Mesodermal cell (in vitro differentiated cells): ENCODE data around the gene SORCS2.

Source experiments
- H3K27ac ChIP-seq: 2 replicates; pipeline ENCODE4 v1.7.0; 2013; ENCODE audit warnings: mild to moderate bottlenecking, low read depth, low read length, moderate library complexity; ENCODE audit not compliant: severe bottlenecking
- H3K36me3 ChIP-seq: 2 replicates; pipeline ENCODE4 v1.7.1; 2013; ENCODE audit warnings: mild to moderate bottlenecking, low read length, moderate library complexity; ENCODE audit not compliant: control insufficient read depth, insufficient read depth
- H3K4me1 ChIP-seq: one replicate; pipeline ENCODE4 v1.7.1; 2013; ENCODE audit warnings: mild to moderate bottlenecking, low read length; ENCODE audit not compliant: insufficient read depth, control insufficient read depth, poor library complexity, severe bottlenecking
- H3K4me3 ChIP-seq: 2 replicates; pipeline ENCODE4 v1.7.0; 2013; ENCODE audit warnings: low read length, control low read depth, mild to moderate bottlenecking; ENCODE audit not compliant: insufficient read depth, poor library complexity, severe bottlenecking; ENCODE audit errors: extremely low read depth
- H3K9me3 ChIP-seq: 2 replicates; pipeline ENCODE4 v1.7.1; 2013; ENCODE audit warnings: mild to moderate bottlenecking, low read length, moderate library complexity; ENCODE audit not compliant: control insufficient read depth
- WGBS, 2 experiments: methylation state at CpG; one replicate each; pipeline ENCODE4 v1.1.5; 2013; ENCODE audit warnings: missing lambda C conversion rate in 2 of 2; ENCODE audit not compliant: insufficient coverage in 2 of 2; 5-methylcytosine and 5-hydroxymethylcytosine counted together

The SORCS2 gene

GRCh38 chr4:7721984-7722551 lies 529.7 kb downstream of the SORCS2 start:
- Histone ChIP-seq H3K36me3 (no peaks in the 10 kb centered on the region), H3K4me3 (no peak overlapping the region), H3K9me3 (no peaks in the 10 kb centered on the region), H3K27ac (no peak overlapping the region), H3K4me1 (no peaks in the 10 kb centered on the region)
- WGBS, 2 experiments, result 87 to 88% methylated on average over 11 to 12 of the region's 13 CpGs

GRCh38 chr4:7722766-7723387 lies 530.5 kb downstream of the SORCS2 start:
- Histone ChIP-seq H3K4me3 (no peak overlapping the region), H3K36me3 (no peaks in the 10 kb centered on the region)
- WGBS, 2 experiments, result 89 to 90% methylated on average over 9 to 10 of the region's 22 CpGs

GRCh38 chr4:7723625-7724024 lies 531.3 kb downstream of the SORCS2 start:
- Histone ChIP-seq H3K27ac (no peak overlapping the region), H3K9me3 (no peaks in the 10 kb centered on the region), H3K36me3 (no peaks in the 10 kb centered on the region), H3K4me3 (no peak overlapping the region), H3K4me1 (no peaks in the 10 kb centered on the region)
- 97% methylated on average over 14 to 16 of the region's 16 CpGs for WGBS, 2 experiments

More at GRCh38 chr4:7722766-7723387, 530.5 kb downstream of the SORCS2 start:
- H3K9me3 ChIP-seq, result no peaks in the 10 kb centered on the region
- no peak overlapping the region for H3K27ac ChIP-seq
- no peaks in the 10 kb centered on the region for H3K4me1 ChIP-seq

GRCh38 chr4:7725951-7726350 lies 533.6 kb downstream of the SORCS2 start:
- Histone ChIP-seq H3K36me3 (no peaks in the 10 kb centered on the region), H3K4me1 (no peaks in the 10 kb centered on the region), H3K9me3 (no peaks in the 10 kb centered on the region), H3K27ac (no peak overlapping the region), H3K4me3 (no peak overlapping the region)
- 89 to 94% methylated on average over 8 to 9 of the region's 9 CpGs for WGBS, 2 experiments

GRCh38 chr4:7726665-7727413 lies 534.5 kb downstream of the SORCS2 start:
- Histone ChIP-seq H3K4me3 (no peak overlapping the region), H3K9me3 (no peaks in the 10 kb centered on the region), H3K27ac (no peak overlapping the region), H3K4me1 (no peaks in the 10 kb centered on the region), H3K36me3 (no peaks in the 10 kb centered on the region)
- WGBS, 2 experiments, result 81 to 90% methylated on average over 19 of the region's 22 CpGs

GRCh38 chr4:7727749-7728148 lies 535.4 kb downstream of the SORCS2 start:
- Histone ChIP-seq H3K36me3 (no peaks in the 10 kb centered on the region), H3K4me1 (no peaks in the 10 kb centered on the region)
- WGBS, 2 experiments, result 91 to 100% methylated on average over 1 of the region's 1 CpG

GRCh38 chr4:7731437-7731836 lies 539.1 kb downstream of the SORCS2 start:
- Histone ChIP-seq H3K4me1 (no peaks in the 10 kb centered on the region), H3K4me3 (no peak overlapping the region), H3K36me3 (no peaks in the 10 kb centered on the region), H3K27ac (no peak overlapping the region), H3K9me3 (no peaks in the 10 kb centered on the region)
- WGBS, 2 experiments, result 89 to 93% methylated on average over 1 to 3 of the region's 4 CpGs

More at GRCh38 chr4:7727749-7728148, 535.4 kb downstream of the SORCS2 start:
- no peaks in the 10 kb centered on the region for H3K9me3 ChIP-seq
- H3K4me3 ChIP-seq, result no peak overlapping the region
- no peak overlapping the region for H3K27ac ChIP-seq

- no peaks in the 10 kb centered on the region for H3K9me3 ChIP-seq
- H3K4me1 ChIP-seq, result no peaks in the 10 kb centered on the region
- H3K36me3 ChIP-seq, result no peaks in the 10 kb centered on the region
- WGBS, 2 experiments, result 96 to 100% methylated on average over 2 to 7 of the region's 9 CpGs
- H3K4me3 ChIP-seq, result no peak overlapping the region
- no peak overlapping the region for H3K27ac ChIP-seq
Measured at GRCh38 chr4:7732263-7732662, 539.9 kb downstream of the SORCS2 start.

GRCh38 chr4:7733201-7733600 lies 540.9 kb downstream of the SORCS2 start:
- Histone ChIP-seq H3K27ac (no peak overlapping the region), H3K9me3 (no peaks in the 10 kb centered on the region), H3K4me3 (no peak overlapping the region), H3K36me3 (no peaks in the 10 kb centered on the region), H3K4me1 (no peaks in the 10 kb centered on the region)
- WGBS, 2 experiments, result 85 to 95% methylated on average over 15 of the region's 17 CpGs

- Histone ChIP-seq H3K9me3 (no peaks in the 10 kb centered on the region), H3K4me3 (no peak overlapping the region), H3K4me1 (no peaks in the 10 kb centered on the region), H3K27ac (no peak overlapping the region), H3K36me3 (no peaks in the 10 kb centered on the region)
- WGBS, 2 experiments, result 80 to 86% methylated on average over 14 to 21 of the region's 26 CpGs
Measured at GRCh38 chr4:7733801-7734650, 541.7 kb downstream of the SORCS2 start.
